ENCODE data around the gene CLDN5. TPM values are rescaled to one million over a fixed set of nuclear protein-coding genes. Genes with fewer than 3 reads are reported as not detected.

The CLDN5 gene
- total RNA-seq, 1 donor from 2014 or later = 0.69 TPM

DNA sequence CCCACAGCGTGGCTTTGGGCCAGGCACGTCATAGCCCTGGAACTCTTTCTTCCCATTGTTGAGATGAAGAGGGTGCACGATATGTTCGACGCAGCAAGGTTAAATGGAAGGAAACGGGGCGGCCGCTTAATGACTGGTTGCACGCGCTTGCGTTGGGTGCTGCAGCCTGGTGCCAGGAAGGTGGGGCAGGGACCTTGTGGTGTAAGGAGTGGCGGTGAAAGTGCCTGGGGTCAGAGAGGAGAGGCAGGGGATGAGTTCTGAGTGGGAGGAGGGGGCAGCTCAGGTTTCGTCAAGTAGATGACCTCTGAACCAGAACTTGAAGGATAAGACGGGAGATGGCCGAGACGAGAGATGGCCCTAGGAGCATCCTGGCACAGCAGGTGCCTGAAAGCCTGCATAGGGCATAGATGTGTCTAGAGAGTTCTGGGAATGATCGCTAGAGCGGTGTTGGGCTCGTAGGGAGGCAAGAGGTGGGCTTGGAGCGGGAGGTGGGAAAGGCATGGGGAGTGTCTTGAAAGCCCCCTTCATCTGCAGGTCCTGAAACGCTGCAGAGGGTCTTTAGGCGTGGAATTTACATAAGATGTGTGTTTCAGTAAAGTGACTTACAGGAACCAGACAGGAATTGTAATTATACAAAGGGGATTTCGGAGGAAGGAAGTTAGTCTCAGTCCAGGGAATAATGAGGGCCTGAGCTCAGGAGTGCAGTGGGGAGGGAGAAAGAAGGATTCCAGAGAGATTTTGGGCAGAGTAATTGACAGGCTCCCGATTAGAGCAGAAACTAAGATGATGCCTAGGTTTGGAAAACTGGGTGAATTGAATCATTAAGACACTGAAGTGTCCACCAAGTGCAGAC is 43.2 kb upstream of the CLDN5 start:
- Histone ChIP-seq H2AFZ (replicated peaks) (no peak overlapping the region), H3K4me2 (no peak overlapping the region), H3K4me3 (no peak overlapping the region), H3K9me3 (ENCODE audit: low read depth) (no peaks in the 10 kb centered on the region), H3K9ac (no peak overlapping the region), H4K20me1 (ENCODE audit: low read depth) (no peaks in the 10 kb centered on the region), H3F3A (ENCODE audit: low read depth) (no peaks in the 10 kb centered on the region), H3K79me2 (ENCODE audit: low read depth) (no peaks in the 10 kb centered on the region), H3K27ac (no peak overlapping the region), H3K4me1 (no peaks in the 10 kb centered on the region), H3K36me3 (no peaks in the 10 kb centered on the region), H3K27me3 (no peaks in the 10 kb centered on the region)
- TF ChIP-seq, protein P1, sequence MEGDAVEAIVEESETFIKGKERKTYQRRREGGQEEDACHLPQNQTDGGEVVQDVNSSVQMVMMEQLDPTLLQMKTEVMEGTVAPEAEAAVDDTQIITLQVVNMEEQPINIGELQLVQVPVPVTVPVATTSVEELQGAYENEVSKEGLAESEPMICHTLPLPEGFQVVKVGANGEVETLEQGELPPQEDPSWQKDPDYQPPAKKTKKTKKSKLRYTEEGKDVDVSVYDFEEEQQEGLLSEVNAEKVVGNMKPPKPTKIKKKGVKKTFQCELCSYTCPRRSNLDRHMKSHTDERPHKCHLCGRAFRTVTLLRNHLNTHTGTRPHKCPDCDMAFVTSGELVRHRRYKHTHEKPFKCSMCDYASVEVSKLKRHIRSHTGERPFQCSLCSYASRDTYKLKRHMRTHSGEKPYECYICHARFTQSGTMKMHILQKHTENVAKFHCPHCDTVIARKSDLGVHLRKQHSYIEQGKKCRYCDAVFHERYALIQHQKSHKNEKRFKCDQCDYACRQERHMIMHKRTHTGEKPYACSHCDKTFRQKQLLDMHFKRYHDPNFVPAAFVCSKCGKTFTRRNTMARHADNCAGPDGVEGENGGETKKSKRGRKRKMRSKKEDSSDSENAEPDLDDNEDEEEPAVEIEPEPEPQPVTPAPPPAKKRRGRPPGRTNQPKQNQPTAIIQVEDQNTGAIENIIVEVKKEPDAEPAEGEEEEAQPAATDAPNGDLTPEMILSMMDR (IDR thresholded peaks at IDR 0.05) = no peak
- TF ChIP-seq EZH2 (IDR thresholded peaks at IDR 0.05) = no peak
- H3K9me3 Mint-ChIP-seq = no peaks in the 10 kb centered on the region
- no peaks in the 10 kb centered on the region for H3K36me3 Mint-ChIP-seq
- H3K4me3 Mint-ChIP-seq = no peak overlapping the region
- DNase-seq (ENCODE audit: low spot score) = no peak
- H3K27me3 Mint-ChIP-seq (ENCODE audit: insufficient read depth, low read depth) = peaks cover 6% of the 10 kb centered on the region
- no peak overlapping the region for H3K27ac Mint-ChIP-seq
- peaks cover 6% of the 10 kb centered on the region for H3K4me1 Mint-ChIP-seq

DNA sequence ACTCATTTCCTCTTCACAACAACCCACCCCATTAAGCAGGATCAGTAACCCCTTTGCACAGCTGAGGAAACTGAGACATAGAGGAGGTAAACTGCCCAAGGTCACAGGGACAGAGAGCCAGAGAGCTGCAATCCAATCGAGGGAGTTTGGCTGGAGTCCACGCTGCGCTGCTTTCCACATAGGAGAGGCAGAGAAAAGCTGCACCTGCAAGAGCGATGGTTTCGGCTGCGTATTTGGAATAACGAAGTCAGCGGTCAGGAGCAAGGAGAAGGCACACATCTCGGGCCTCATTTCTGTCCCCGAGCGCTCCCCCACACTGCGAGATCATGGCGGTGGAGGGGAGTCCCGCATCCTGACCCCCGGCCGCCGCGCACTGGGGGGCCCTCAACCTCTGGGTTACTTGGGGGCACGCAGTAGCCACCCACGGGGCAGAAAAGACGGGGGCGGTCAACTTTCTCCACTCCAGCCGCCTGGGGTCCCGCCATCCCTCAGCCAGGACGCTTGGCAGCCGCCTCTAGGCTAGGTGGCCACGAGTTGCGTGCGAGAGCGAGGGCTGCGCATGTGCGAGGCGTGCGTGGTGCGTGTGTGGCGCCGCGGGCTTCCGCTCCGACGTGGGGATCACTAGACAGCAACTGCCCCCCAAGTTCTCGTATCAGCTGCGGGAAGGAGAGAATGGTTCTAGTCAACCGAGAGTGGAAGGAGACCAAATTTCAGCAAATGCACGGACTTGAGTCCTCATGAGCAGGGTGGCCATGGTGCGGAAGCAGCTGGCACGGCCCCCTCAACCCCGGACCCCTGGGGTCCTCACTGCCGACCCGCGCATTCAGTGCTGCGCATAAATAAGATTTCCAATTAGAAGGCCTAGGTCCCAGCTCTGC is 42.3 kb upstream of the CLDN5 start:
- Mint-ChIP-seq H3K27ac (no peak overlapping the region), H3K9me3 (no peaks in the 10 kb centered on the region), H3K36me3 (no peaks in the 10 kb centered on the region), H3K4me1 (peaks cover 6% of the 10 kb centered on the region), H3K27me3 (ENCODE audit: insufficient read depth, low read depth) (peaks cover 6% of the 10 kb centered on the region), H3K4me3 (no peak overlapping the region)
- H3K9ac ChIP-seq = no peak overlapping the region
- no peaks in the 10 kb centered on the region for H3K4me1 ChIP-seq
- no peaks in the 10 kb centered on the region for H3F3A ChIP-seq (ENCODE audit: low read depth)
- H3K27ac ChIP-seq = no peak overlapping the region
- TF ChIP-seq, protein P1 (IDR thresholded peaks at IDR 0.05) = no peak
- no peak for TF ChIP-seq EZH2phosphoT487 (IDR thresholded peaks at IDR 0.05)
- no peak for TF ChIP-seq EZH2 (IDR thresholded peaks at IDR 0.05)
- no peaks in the 10 kb centered on the region for H3K9me3 ChIP-seq (ENCODE audit: low read depth)
- no peaks in the 10 kb centered on the region for H3K36me3 ChIP-seq
- no peak overlapping the region for H3K4me3 ChIP-seq
- no peaks in the 10 kb centered on the region for H3K79me2 ChIP-seq (ENCODE audit: low read depth)
- DNase-seq (ENCODE audit: low spot score) = no peak
- no peaks in the 10 kb centered on the region for H4K20me1 ChIP-seq (ENCODE audit: low read depth)
- no peak overlapping the region for H2AFZ ChIP-seq (replicated peaks)
- no peaks in the 10 kb centered on the region for H3K27me3 ChIP-seq
- no peak overlapping the region for H3K4me2 ChIP-seq

DNA sequence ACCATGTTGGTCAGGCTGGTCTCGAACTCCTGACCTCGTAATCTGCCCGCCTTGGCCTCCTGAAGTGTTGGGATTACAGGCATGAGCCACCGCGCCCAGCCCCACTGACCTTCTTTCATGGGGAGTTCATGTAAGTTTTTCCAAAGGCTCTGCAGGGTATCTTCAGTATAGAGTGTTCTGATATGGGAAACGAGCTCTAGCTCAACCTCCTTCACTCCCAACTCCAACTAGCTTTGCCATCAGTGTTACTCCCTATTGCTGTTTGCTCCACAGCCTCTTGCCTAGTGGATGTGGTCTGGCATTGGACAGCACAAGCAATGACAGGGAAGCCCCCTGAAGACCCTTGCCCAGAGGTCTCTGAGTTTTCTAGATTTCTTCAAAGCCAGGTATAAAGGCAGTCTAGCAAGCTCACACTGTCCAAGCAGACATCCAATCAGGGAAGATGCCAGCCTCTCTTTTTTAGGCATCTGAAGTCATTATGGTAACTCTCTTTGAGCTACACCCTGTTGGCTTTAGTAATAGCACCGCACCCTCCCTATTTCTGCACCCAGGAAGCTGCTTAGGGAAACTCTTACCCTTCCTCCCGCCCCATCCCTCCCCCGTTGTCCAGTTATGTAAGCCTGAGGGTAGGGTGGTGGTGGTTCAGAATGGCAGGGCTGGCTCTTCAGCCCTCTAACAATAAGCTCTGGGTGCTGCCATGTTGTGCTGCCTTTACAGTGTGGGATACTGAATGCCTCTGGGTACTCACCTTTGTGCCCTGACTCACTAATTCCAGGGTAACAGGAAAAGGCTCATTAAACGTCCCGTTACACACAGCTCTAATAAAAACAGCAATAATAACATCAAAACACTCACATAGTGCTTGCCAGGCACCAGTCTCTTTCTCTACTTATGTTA is 41.4 kb upstream of the CLDN5 start:
- Histone ChIP-seq H3K4me1 (no peaks in the 10 kb centered on the region), H4K20me1 (ENCODE audit: low read depth) (no peaks in the 10 kb centered on the region), H3K4me3 (no peak overlapping the region), H3K4me2 (no peak overlapping the region), H3K79me2 (ENCODE audit: low read depth) (no peaks in the 10 kb centered on the region), H3K36me3 (no peaks in the 10 kb centered on the region), H3K9me3 (ENCODE audit: low read depth) (no peaks in the 10 kb centered on the region), H3K27ac (no peak overlapping the region), H2AFZ (replicated peaks) (no peak overlapping the region), H3K9ac (no peak overlapping the region), H3F3A (ENCODE audit: low read depth) (no peaks in the 10 kb centered on the region), H3K27me3 (no peaks in the 10 kb centered on the region)
- Mint-ChIP-seq H3K27me3 (ENCODE audit: insufficient read depth, low read depth) (peaks cover 6% of the 10 kb centered on the region), H3K9me3 (no peaks in the 10 kb centered on the region), H3K4me3 (no peak overlapping the region), H3K4me1 (peaks cover 6% of the 10 kb centered on the region), H3K27ac (no peak overlapping the region), H3K36me3 (no peaks in the 10 kb centered on the region)
- TF ChIP-seq EZH2 (IDR thresholded peaks at IDR 0.05) (no peak), EZH2phosphoT487 (IDR thresholded peaks at IDR 0.05) (no peak)
- TF ChIP-seq, protein P1 (IDR thresholded peaks at IDR 0.05) = no peak
- no peak for DNase-seq (ENCODE audit: low spot score)

Measured in neural progenitor cell (in vitro differentiated cells).